Left lung (tissue), 10 donors: ENCODE data around the gene RAMACL. TPM values are rescaled to one million over a fixed set of nuclear protein-coding genes. Genes with fewer than 3 reads are reported as not detected.

Source experiments
- ATAC-seq: fragments of 200-7000 bp; cut with Tn5 transposase; one replicate; pipeline ENCODE4 v1.9.1; 2020; ENCODE audit warnings: moderate library complexity
- DNase-seq, 4 donors: peaks; one replicate each; pipeline ENCODE4 v3.0.0-alpha.2; 2013 to 2020
- H3K27ac ChIP-seq, 2 donors: fragments of 200-600 bp; sonication (generic) in 1 of 2; one replicate each; pipeline versions ENCODE4 v1.5.0 to v1.8.0; 2020 to 2021
- H3K27me3 ChIP-seq, 2 donors: fragments of 200-600 bp; sonication (generic) in 1 of 2; one replicate each; pipeline versions ENCODE4 v1.5.0 to v1.8.0; 2020 to 2021
- H3K36me3 ChIP-seq, 2 donors: fragments of 200-600 bp; sonication (generic) in 1 of 2; one replicate each; pipeline versions ENCODE4 v1.5.0 to v1.8.0; 2020 to 2021
- H3K4me1 ChIP-seq, 2 donors: fragments of 200-600 bp; one replicate each; pipeline ENCODE4 v1.8.0; 2021
- H3K4me3 ChIP-seq, 2 donors: fragments of 200-600 bp; sonication (generic) in 1 of 2; one replicate each; pipeline versions ENCODE4 v1.5.0 to v1.8.0; 2020 to 2021; ENCODE audit warnings: mild to moderate bottlenecking in 1 of 2
- H3K9me3 ChIP-seq, 2 donors: fragments of 200-600 bp; sonication (generic) in 1 of 2; one replicate each; pipeline versions ENCODE4 v1.5.0 to v1.8.0; 2020 to 2021
- intact Hi-C, 2 donors: fragments of 100-400 bp; cut with DNase I; formaldehyde crosslinking; loops; one replicate each; pipeline versions ENCODE4 v1.11.2 to v1.14.2; 2022
- polyA plus RNA-seq, 6 donors: library from polyadenylated mRNA; unstranded; fragments of 120-200 nt; gene quantifications; one replicate each; pipeline ENCODE4 v1.2.1, GENCODE V29; 2013; ENCODE audit not compliant: insufficient read length in 6 of 6
- total RNA-seq, 2 donors: library from RNA; stranded (reverse); fragmentation: NEBNext Ultra II Directional; extraction: Animal tissue kit (Norgen Biotek cat#: 25700); gene quantifications; one replicate each; pipeline ENCODE4 v1.2.1, GENCODE V29; 2021
- TF ChIP-seq, protein P1 (sequence below), 2 donors: fragments of 200-600 bp; sonication (generic) in 1 of 2; IDR thresholded peaks; one replicate each; pipeline versions ENCODE4 v1.5.0 to v1.8.0; 2021; ENCODE audit warnings: antibody characterized with exemption in 2 of 2
- donor health status: DM: no; HTN: yes; CAD: no.
- donor health status: DM: no; HTN: no; CAD: no.

The RAMACL gene
- total and polyA plus RNA-seq, 8 donors = 0.27 to 6.0 (median 0.47) TPM

DNA sequence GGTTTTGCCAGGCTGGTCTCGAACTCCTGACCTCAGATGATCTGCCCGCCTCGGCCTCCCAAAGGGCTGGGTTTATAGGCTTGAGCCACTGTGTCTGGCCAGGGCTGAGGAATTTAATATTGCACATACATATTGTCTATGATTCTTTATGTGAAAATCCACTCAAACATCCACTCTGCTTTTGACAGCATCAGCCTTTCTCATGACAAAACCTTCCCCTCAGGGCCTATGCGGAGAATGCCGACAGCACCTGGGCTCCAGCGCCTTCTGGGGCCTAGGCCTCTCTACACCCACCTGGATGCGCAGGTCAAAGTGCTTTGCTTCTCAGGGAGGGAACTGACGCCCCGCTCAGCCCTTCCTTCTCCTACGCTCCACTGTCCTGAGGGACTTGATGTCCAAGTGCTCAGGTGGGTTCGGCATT lies 5.4 kb downstream of the RAMACL start:
- DNase-seq (no peak), ATAC-seq (no peak)
- Histone ChIP-seq H3K9me3 (peaks cover 0 to 6% of the 10 kb centered on the region in 2 donors), H3K27ac (no peak overlapping the region), H3K4me1 (peaks cover 0 to 11% of the 10 kb centered on the region in 2 donors), H3K4me3 (no peak overlapping the region), H3K27me3 (no peaks in the 10 kb centered on the region), H3K36me3 (peaks cover 0 to 4% of the 10 kb centered on the region in 2 donors)
- intact Hi-C loops = no loop called here
- TF ChIP-seq, protein P1, sequence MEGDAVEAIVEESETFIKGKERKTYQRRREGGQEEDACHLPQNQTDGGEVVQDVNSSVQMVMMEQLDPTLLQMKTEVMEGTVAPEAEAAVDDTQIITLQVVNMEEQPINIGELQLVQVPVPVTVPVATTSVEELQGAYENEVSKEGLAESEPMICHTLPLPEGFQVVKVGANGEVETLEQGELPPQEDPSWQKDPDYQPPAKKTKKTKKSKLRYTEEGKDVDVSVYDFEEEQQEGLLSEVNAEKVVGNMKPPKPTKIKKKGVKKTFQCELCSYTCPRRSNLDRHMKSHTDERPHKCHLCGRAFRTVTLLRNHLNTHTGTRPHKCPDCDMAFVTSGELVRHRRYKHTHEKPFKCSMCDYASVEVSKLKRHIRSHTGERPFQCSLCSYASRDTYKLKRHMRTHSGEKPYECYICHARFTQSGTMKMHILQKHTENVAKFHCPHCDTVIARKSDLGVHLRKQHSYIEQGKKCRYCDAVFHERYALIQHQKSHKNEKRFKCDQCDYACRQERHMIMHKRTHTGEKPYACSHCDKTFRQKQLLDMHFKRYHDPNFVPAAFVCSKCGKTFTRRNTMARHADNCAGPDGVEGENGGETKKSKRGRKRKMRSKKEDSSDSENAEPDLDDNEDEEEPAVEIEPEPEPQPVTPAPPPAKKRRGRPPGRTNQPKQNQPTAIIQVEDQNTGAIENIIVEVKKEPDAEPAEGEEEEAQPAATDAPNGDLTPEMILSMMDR (IDR thresholded peaks at IDR 0.05) = no peak

DNA sequence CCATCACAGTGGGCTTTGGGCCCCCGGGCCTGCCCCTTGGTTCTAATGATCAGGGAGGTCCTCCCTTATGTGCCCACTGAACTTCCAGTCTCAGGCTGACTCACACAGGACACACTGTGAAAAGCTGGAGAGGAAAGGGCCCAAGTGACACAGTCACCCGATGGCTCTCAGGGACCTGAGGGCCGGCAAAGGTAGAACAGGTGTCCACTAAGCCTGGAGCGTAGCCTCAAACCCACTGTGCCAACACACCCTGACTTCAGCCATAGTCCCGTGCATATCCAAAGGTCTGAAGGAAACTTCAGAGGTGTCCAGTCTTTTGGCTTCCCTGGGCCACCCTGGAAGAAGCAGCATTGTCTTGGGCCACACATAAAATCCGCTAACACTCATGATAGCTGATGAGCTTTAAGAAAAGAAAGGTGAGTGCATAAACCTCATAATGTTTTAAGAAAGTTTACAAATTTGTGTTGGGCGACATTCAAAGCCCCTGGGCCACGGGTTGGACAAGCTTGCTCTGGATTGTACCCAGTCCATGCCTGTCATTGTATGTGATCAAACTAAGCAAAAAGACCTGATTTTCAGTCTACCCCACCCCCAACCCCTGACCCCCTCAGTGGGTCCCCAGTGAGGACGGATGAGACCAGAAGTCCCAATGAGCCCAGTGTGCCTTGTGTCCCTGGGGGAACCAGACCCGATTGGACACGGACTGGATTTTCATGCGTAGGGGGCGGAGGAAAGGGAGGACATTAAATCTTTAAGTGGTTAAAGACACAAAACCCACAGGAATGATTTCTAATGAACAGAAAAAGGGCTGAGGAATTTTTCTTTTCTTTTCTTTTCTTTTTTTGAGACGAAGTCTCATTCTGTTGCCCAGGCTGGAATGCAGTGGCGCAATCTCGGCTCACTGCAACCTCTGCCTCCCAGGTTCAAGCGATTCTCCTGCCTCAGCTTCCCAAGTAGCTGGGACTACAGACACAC lies 6.1 kb downstream of the RAMACL start:
- TF ChIP-seq, protein P1 (IDR thresholded peaks at IDR 0.05) = no peak
- Histone ChIP-seq H3K27ac (no peak overlapping the region), H3K36me3 (peaks cover 0 to 4% of the 10 kb centered on the region in 2 donors), H3K27me3 (no peaks in the 10 kb centered on the region), H3K4me3 (no peak overlapping the region), H3K4me1 (peaks cover 0 to 11% of the 10 kb centered on the region in 2 donors), H3K9me3 (peaks cover 0 to 6% of the 10 kb centered on the region in 2 donors)
- ATAC-seq (no peak), DNase-seq (no peak)
- intact Hi-C loops = no loop called here

DNA sequence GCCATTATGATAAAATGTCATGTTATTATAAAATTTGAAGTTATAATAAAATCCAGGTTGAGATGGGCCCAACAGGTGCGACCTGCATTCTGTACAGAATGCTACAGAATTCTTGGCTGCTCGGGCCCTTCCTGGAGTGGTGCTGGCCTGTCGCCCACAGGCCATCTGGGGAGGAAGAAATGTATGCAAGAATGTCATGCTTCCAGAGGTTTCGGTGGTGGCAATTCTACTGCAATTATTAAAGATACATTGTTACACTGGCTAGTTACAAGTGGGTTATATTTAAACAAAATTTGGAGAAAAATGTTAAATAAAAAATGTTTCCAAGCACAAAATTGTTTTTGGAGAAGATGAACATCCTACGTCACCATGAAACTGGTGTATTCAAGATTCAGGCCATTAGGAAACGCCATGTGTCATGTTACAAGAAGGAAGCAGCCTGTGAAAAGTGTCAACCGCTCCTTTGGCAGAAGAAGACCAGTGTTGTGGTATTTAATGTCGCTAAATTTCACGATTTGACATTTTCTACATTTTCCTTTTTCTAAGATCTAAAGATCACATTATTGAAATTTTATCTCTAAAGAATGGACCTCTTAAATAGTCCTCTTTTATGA lies 7.1 kb downstream of the RAMACL start:
- H3K9me3 ChIP-seq = peaks cover 0 to 6% of the 10 kb centered on the region in 2 donors
- no peaks in the 10 kb centered on the region for H3K27me3 ChIP-seq
- DNase-seq = no peak
- no peak overlapping the region for H3K27ac ChIP-seq
- peaks cover 0 to 4% of the 10 kb centered on the region in 2 donors for H3K36me3 ChIP-seq
- no peak overlapping the region for H3K4me3 ChIP-seq
- intact Hi-C loops = no loop called here
- H3K4me1 ChIP-seq = peaks cover 0 to 14% of the 10 kb centered on the region in 2 donors
- TF ChIP-seq, protein P1 (IDR thresholded peaks at IDR 0.05) = no peak
- ATAC-seq = peak; percentile 48

DNA sequence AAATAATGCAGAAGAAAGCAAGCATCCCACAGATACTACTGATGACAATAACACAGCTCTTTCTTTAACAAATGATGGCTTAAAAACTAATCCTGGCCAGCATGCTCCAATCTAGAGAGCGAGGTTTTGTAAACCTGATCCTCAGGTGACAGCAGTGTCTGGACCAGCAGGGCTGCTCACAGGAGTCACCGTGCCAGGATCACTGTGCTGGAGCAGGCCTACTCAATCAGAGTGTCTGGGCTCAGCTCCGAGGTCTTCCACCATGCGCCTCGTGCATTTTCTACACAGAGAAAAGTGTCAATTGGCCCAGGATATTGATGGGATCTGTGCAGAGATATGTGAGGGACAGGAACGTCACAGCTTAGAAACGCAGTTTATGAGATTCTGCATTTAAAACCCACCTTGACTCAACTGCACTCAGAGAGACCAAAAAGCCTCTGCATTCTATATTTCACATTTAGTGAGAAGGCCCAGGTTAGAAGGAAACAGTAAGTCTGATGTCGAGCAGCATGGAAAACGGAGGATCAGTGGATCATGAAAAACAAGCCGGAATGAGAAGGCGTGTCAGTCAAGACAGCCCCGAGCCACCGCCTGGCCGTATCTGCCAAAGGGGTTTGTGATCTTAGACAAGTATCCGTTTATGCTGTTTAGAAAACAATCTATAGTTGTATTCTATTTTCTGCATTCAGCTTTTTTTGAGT lies 7.8 kb downstream of the RAMACL start:
- Histone ChIP-seq H3K27ac (no peak overlapping the region), H3K36me3 (peaks cover 0 to 4% of the 10 kb centered on the region in 2 donors), H3K27me3 (no peaks in the 10 kb centered on the region), H3K4me3 (no peak overlapping the region), H3K4me1 (peaks cover 0 to 14% of the 10 kb centered on the region in 2 donors), H3K9me3 (peaks cover 0 to 6% of the 10 kb centered on the region in 2 donors)
- TF ChIP-seq, protein P1 (IDR thresholded peaks at IDR 0.05) = no peak
- ATAC-seq = no peak
- DNase-seq = no peak
- intact Hi-C loops = no loop called here
